HG03139 (cell line): ENCODE data around the gene SECISBP2.
"Not testable (repeated sequence)": the region's sequence is repeated elsewhere in the genome, so short reads cannot be mapped to it uniquely, and the experiment has no call there.

Experiments
- ATAC-seq: cut with Tn5 transposase; IDR thresholded peaks from one replicate; pipeline ENCODE4 v1.9.1; 2021; ENCODE audit not compliant: unreplicated experiment

The SECISBP2 gene

DNA sequence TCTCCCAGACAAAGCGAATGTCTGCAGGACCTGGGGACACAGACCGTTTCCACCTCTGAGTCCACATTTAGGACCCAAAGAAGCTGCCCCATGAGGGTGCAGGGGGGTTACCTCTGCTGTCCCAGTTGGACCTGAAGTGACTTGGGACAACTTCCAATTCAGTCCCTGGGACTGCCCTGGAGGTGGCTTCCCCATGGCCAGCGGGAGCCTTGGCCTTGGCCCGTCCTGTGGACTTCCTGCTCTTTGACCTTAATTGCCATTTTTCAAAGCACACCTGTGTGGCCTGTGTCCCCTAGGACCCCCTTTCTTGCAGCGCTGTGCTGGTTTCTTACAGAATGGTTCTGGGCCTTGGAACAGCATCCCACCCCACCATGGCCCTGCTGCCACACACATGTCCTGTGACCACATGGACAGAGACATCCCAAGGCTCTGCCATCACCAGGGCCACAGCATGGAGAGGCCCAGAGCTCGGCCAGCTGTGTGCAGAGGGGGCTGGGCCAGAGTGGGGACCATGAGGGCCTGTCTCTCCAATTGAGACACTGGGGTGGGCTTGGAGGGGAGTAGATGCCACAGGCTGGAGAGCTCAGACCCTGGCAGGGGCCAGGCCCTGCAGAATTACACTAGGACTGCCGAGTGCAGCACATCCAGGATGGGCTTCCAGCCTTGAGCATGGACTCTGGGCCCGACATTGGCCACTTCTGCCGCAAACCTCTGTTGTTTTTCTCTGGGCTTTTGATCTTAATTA is 45.8 kb downstream of the SECISBP2 start:
- no peak for ATAC-seq

DNA sequence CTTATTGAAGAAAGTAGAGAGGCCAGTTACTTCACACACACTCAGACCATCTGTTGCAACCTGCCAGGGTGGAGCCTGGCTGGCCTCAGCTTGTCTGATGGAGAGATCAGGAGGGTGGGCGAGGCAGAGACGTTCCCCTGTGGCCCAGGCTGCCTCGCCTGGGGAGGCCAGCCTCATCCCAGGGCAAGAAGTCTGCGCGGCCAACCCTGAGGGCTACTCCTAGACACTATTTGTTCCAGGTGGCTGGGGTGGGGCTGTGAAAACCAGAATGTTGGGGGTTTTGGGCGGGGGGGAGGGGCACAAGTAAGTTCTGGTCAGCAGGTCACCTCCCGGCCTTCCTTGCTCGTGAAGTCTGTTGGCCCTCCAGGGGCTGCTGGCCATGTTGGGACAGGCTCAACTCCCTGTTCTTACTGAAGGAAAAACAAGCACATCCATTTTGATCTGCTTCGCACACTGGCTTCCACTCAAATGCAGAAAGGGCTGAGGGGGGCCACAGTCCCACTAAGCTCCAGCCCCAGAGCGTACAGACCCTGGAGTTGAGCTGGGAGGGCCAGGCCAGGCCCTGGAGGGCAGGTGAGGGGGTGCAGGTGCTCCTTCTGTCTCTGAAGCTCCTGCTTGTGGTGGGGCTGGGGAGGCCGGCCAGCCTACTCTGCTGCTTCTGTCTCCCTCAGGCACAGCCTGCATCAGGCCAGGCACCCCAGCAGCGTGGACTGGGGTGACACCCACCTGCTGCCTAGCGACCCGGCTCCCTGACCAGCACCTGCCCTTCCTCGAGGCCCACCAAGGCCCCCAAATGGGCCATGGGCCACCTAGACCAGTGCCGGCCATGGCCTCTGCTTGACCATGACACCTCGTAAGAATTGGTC is 46.6 kb downstream of the SECISBP2 start:
- ATAC-seq = no peak

DNA sequence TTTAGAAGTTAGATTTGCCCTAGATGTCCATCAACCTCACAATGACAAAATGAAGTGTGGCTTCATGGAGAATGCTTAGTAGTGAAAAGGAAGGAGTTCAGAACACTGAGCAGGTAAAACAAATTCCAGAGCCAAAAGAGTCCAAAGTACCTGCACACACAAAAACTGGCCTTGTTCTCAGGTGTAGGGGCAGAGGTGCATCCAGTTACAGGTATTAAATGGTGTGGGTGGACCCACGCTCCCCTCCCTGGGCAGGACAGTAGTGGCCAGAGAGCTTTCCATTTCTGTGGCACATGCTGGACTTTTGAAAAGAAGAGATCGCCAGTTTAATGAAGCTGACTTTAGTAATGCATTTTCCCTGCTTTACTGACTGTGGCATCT is 47.2 kb downstream of the SECISBP2 start:
- no peak for ATAC-seq

DNA sequence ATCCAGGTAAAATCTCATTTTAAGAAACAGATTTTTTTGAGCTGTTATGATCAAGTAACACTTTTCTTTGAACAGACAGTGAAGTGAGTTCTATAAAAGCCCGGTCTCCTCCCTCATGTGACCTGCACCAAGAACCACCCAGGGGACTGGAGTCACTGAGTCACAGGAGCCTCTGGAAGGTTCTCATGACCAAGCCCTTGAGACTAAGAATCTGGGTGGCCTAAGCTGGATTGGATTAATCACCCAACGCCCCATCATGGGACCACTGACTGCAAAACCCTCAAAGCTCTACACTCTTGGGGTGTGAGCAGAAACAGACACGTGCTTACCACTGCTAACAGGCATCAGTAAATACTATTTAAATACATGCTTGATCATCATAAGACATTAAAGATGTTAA is 48.4 kb downstream of the SECISBP2 start:
- no peak for ATAC-seq

DNA sequence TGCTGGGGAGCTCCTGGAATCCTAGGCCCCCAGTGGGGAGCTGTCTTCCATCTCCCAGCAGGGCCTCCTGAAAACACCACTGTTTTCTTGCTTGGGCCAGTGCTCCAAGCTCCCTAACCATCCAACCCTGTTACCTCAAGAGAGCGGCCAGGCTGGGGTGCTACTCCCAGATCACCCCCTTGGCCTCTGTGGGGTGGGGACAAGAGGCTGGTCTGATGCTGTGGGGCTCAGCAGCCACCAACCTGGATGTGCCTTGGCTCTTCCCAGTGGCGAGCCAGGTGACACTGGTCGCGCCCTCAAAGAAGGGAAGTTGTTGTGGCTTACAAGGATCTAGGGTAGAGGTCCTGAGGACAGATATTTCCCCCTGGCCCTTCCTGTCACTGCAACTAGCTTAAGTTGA is 49.0 kb downstream of the SECISBP2 start:
- ATAC-seq = no peak

DNA sequence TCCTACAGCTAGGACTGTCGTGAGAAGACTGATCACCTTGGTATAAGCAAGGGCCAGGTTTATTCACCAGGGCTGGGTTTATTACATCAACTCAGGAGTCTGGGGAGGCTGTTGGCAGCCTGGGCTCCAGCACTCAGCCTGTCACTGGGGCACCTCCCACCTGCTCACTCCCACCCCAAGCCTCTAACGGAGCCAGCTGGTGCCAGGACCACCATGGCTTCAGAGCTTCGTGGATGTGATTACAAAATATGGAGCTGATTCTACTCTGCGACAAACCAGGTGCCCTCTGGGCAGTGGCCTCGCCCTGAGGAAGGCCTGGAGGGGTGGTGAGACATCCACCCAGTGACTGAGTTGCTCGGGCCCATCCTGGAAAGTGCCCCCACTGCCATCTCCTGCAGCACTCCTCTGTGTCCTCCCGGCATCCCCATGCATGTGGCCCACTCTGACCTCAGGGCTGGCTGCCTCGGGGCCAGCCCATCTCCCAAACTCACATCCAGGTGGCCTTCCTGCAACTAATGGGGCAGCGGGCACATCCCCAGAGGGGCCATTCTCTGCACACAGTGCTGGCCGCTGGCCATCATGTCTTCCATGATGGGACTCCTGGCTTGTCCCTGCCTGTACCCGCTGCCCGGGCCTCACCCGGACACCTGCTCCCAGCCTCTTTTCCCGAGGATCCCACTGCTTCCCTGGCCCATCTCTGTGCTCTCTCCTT is 49.6 kb downstream of the SECISBP2 start:
- ATAC-seq = no peak

DNA sequence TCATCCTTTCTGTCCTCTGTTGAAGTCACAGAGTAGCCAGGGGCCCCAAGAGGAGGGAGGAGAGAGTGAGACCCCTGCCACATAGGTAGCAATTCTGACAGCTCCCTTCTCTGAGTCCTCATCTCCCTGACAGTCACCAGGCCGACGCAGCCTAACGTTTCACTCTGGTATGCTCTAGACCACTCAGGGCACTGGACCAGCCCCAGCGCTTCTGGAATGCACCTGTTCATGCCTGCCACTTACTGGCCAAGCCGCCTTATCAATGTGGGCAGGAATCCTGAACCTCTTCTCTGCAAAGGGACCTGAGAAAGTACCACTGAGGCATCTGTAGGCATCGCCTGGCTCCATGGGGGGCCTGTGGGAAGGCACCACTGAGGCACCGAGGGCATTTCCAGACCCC is 50.2 kb downstream of the SECISBP2 start:
- no peak for ATAC-seq

DNA sequence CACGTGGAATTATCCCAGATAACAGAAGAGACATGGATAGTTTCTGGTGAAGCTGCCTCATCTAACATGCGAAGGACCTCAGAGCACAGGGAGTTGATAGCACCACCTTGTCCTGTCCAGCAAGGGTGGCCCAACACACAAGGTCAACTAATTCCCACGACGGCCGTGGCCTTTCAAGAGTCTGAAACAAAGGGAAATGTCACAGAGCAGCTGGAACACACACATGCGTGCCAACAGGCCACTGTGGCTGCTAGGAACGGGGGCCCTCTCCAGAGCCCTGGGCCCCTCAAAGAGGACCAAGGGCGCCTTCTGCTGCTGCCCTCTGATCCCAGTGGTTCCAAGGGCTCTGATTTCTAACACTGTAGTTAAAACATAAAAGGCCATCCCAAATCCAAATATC is 50.7 kb downstream of the SECISBP2 start:
- no peak for ATAC-seq

DNA sequence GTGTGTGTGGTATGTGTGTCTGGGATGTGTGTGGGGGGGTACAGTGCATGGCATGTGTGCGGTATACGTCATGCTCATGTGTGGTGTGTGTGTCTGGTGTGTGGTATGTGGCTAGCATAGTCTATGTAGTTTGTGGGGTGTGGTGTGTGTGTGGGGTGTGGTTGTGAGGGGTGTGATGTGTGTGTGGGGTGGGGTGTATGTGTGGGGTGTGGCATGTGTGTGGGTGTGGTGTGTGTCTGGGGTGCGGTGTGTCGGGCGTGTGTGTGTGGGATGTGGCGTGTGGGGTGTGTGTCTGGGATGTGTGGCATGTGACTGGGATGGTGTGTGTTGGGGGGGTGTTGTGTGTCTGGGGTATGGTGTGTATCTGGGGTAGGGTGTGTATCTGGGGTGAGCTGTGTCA is 52.3 kb downstream of the SECISBP2 start:
- ATAC-seq = no peak

DNA sequence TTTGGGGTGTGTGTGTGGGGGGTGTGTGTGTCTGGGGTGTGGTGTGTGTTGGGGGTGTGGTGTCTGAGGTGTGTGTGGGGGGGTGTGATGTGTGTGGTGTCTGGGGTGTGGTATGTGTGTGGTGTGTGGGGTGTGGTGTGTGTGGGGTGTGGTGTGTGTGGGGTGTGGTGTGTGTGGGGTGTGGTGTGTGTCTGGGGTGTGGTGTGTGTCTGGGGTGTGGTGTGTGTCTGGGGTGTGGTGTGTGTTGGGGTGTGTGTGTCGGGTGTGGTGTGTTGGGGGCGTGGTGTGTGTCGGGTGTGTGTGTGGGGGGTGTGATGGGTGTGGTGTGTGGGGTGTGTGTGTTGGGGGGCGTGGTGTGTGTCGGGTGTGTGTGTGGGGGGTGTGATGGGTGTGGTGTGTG is 53.5 kb downstream of the SECISBP2 start:
- not testable (repeated sequence) for ATAC-seq

DNA sequence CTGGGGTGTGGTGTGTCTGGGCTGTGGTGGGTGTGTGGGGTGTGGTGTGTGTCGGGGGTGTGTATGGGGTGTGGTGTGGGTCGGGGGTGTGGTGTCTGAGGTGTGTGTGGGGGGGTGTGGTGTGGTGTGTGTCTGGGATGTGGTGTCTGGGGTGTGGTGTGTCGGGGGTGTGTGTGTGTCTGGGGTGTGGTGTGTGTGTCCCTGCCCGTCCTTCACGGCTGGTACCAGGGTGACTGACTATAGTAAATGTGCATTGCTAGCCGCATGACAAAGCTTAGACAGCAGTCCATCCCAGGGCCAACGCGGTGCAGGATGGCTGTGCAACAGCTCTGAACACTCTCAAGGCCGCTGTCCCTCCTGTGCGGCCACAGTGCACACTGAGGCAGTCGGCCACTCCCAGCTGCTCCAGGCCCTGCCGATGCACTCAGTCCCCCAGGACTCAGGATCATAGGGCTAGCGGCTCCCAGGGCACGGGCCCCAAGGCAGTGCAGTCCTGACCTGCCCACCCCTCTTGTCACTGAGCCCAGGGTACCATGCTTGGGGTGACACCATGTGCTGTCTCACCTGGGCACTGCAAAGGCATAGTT is 54.0 kb downstream of the SECISBP2 start:
- no peak for ATAC-seq

DNA sequence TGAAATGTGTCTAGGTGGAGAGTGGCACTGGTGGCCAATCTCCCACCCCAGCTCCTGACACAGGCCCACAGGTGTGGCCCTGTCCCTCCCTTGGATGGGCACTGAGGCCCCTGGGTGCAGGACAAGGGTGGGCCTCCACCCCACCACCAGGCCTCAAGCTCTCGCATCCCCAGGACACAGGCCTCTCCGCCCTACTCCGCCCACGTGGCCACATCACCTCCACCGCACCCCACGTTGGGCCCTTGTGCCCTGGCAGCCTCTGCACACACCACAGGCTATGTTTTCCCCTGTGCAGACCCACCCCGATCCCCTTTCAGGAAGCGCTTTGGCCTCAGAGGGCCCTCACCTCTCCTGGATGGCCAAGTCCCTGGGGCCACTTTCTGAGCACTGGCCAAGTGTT is 54.7 kb downstream of the SECISBP2 start:
- ATAC-seq = no peak

DNA sequence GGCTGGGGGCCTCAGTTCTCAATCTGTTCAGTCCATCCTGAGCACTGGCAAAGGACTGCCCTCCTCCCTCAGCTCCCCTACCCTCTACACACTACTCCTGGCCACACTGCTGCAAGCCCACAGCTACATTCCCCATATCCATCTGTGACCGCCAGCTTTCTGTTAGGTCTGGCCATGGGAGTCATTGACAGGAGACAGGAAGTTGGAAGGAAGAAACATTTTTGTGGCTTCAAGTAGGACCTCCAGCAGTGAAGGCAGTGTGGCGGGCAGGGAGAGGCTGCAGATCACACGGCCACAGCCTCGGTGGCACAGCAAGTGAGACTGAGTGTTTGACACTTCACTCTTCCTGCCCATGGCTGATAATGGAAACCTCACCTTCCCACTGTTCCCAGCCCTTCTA is 55.9 kb downstream of the SECISBP2 start:
- ATAC-seq = no peak

DNA sequence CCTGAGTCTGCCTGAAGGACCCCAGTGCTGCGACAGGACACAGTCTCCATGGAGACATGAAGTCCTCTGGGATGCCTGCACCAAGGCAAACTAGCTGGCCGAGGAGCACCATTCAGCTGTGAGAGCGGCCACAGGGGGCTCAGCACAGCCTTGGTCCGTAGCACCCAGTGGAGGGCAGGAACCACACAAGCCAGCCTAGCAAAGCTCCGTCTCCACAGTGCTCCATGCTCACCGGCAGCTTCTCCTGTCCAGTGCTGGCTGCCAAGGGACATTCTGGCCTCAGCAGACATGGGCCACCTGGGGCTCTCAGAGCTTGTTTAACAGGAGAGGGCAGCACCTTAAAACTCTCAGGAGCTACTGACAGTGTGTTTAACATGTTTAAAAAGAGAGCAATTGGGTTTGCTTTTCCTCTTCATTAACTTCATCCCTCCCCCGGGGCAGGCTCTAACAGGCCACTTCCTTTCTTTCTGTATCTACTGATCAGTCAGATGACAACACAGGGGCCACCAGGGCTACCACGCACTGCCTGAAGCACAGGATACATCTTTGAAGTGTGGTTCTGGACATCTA is 57.0 kb downstream of the SECISBP2 start:
- peak; percentile 71 for ATAC-seq

DNA sequence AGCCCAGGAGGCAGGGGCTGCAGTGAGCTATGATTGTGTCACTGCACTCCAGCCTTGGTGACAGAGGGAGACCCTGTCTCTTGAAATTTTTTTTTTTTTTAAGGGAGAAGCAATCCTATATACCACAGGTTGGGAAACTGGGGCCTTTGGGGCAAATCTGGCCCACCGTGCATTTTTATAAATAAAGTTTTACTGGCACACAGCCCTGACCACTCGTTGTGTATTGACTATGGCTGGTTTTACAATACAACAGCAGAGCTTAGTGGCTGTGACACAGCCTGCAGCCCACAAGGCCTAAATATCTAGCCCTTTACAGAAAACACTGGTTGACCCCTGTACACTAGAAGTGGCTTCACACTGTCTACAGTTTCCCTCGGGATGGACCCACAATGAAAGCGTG is 58.0 kb downstream of the SECISBP2 start:
- ATAC-seq = no peak

DNA sequence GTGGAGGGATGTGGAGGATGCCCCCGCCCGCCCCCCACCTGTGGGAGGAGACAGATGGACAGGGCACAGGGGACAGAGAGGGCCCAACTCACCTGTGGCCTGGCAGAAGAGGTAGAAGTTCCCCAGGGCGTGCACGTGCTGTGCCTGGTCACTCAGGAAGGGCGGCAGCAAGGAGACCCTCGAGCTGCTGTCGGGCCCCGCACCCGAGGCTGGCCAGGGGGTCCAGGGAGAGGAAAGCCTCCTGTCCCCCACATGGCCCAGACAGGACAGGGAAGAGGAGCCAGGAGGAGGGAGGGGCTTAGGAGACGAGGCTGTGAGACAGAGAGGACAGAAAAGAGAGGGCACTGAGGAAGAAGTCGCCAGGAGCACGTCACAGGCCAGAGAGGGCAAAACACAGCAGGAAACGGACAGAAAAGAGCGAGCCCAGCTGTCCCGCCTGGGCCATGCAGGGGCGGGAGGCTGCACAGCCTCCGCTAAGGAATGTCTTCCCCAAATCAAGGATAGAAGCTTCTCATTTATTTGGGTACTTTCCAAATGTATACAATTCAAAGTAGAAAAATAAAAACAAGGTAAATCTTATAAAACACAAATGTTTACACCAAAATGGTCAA is 58.5 kb downstream of the SECISBP2 start:
- ATAC-seq = no peak

DNA sequence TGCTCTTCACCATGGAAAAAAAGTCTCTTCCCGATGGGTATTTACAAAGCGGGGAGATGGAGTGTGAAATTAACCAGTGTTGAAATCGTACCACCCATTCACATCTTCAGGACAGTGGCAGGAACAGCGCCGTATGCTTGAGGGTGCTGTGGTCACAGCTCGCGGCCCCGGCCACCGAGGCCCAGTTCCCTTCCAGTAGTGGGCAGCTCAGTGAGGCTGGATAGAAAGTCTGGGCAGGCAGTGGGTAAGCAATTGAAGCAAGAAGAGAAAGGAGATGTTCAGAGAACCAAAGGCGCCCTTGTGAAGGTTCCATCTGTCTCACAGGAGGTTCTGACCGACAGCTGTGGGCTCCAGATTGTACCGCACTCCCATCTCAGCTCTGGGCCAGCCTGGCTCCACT is 59.1 kb downstream of the SECISBP2 start:
- no peak for ATAC-seq

DNA sequence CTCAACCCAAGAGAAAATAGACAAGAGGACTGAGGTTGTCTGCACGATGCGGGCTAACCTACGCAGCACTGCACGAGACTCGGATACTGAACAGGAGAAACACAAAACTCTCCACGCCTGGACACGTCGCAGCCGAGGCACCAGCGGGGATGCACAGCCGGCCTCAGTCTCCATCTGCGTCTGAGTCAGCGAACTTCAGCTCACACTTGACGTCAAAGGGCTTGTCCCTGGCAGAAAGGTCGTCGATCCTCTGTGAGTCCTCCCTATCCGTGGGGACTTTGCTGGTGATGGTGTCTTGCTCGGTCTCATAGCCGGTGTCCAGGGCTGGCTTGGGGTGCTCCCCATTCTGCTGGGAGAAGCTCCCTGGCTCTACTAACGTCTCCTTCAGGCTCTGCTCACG is 60.2 kb downstream of the SECISBP2 start:
- ATAC-seq = no peak

DNA sequence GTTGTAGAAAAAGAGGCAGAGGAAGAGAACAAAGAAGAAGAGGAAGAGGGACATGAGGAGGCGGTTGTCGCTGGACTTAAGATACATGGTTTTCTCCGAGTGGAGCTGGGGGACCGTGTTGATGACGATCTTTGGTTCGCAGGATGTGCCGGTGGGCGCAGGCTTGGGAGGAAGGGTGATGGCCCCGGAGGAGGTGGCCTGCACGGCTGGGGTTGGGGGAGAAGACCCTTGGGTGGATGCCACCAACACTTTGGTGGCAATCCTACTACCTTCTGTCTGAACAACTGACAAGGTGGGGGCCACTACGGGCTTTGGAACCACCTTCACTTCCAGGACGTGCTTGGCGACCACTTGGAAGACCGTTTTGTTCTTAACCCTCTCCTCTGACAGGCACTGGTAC is 60.7 kb downstream of the SECISBP2 start:
- no peak for ATAC-seq

DNA sequence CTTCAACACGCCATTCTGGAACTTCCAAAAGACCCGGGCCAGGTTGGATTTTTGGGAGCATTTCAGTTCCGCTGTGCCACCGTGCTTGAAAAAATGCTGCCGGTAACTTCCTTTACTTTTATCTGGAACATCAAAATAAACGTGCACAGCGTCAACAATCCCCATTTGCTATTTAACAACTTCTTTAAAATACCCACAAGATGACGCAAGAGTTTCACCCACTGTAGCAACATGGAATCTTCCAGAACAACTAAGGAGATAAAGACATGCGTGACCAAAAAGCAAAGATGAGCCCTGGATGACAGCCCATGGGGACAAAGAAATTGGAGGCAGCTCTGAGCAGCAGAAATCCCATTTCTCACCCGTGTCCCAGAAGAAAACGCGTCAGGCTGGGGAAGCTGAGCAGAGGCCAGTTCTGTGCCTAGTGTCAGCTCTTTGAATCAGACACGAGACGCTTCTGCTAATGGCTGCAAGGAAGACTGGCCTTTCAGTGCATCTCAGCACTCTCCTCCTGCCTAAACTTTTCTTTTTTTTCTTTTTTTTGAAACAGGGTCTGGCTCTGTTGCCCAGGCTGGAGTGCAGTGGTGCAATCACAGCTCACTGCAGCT is 61.3 kb downstream of the SECISBP2 start:
- no peak for ATAC-seq
